Spinal cord (tissue), 10 donors: Measurements from ENCODE around the gene ARSG. TPM values are rescaled to one million over a fixed set of nuclear protein-coding genes. Genes with fewer than 3 reads are reported as not detected.
"Not testable (repeated sequence)": the region's sequence is repeated elsewhere in the genome, so short reads cannot be mapped to it uniquely, and the experiment has no call there.

ENCODE experiments used
- DNase-seq, 6 donors: peaks; one replicate each; pipeline versions ENCODE4 v3.0.0 to v3.0.0-alpha.2; 2013 to 2015; ENCODE audit warnings: low spot score in 6 of 6, low read depth in 4 of 6
- H3K27ac ChIP-seq: one replicate; pipeline ENCODE4 v1.5.1; 2013; ENCODE audit warnings: low read depth, low read length, control low read depth
- H3K27me3 ChIP-seq: one replicate; pipeline ENCODE4 v1.6.1; 2013; ENCODE audit warnings: low read length; ENCODE audit not compliant: control insufficient read depth, insufficient read depth
- H3K36me3 ChIP-seq: one replicate; pipeline ENCODE4 v1.6.1; 2013; ENCODE audit warnings: low read length; ENCODE audit not compliant: control insufficient read depth, insufficient read depth
- H3K4me1 ChIP-seq: one replicate; pipeline ENCODE4 v1.6.1; 2013; ENCODE audit warnings: low read length; ENCODE audit not compliant: control insufficient read depth, insufficient read depth
- H3K4me3 ChIP-seq: one replicate; pipeline ENCODE4 v1.5.1; 2013; ENCODE audit warnings: low read depth, low read length, control low read depth
- H3K9me3 ChIP-seq: one replicate; pipeline ENCODE4 v1.6.1; 2013; ENCODE audit warnings: low read length; ENCODE audit not compliant: control insufficient read depth, insufficient read depth
- WGBS: methylation state at CpG from one replicate; pipeline ENCODE4 v1.1.5; 2013; ENCODE audit warnings: missing lambda C conversion rate; ENCODE audit not compliant: insufficient coverage; 5-methylcytosine and 5-hydroxymethylcytosine counted together
- polyA plus RNA-seq, 2 donors: library from polyadenylated mRNA; unstranded; fragments of 120-200 nt; gene quantifications; one replicate each; pipeline ENCODE4 v1.2.1, GENCODE V29; 2013; ENCODE audit not compliant: insufficient read length in 2 of 2
- total RNA-seq, 2 donors: library from RNA; depleted of rRNA in 1 of 2; stranded (reverse); fragments of 120-200 nt in 1 of 2; fragments of >200 nt in 1 of 2; gene quantifications; one replicate each; pipeline versions ENCODE4 v1.2.3 to v1.2.4, GENCODE V29; 2013 to 2014
- donor health status: healthy.

ARSG gene
- total and polyA plus RNA-seq, 4 donors: 8.2 to 18.8 (median 9.9) TPM

GRCh38 chr17:68322630-68323029 lies 31.3 kb downstream of the ARSG start:
- H3K36me3 ChIP-seq: no peaks in the 10 kb centered on the region
- no peak for DNase-seq
- no peak overlapping the region for H3K27ac ChIP-seq
- no peak overlapping the region for H3K4me3 ChIP-seq
- WGBS: 96% methylated on average over 3 of the region's 3 CpGs
- no peaks in the 10 kb centered on the region for H3K9me3 ChIP-seq
- no peaks in the 10 kb centered on the region for H3K4me1 ChIP-seq
- H3K27me3 ChIP-seq: no peaks in the 10 kb centered on the region

DNA sequence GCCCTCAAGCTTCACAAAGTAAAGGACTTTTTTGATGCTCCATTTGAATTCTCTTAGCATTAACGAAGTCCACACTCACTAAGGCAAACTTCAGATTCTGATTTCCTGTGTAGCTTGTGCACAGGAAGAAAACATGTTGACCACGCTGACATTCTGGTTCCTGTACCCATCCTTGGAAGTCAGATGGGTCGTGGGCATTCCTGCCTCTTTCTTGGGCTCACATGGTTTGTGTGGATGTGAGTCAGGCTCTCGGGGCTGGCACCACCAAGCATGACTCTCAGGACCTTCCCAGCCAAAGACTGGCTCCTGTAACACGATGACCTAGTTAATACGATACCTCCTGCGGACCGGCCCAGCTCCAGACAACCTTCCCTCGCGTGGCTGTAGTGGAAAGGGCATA lies 32.8 kb downstream of the ARSG start:
- Histone ChIP-seq H3K4me1 (no peaks in the 10 kb centered on the region), H3K9me3 (no peaks in the 10 kb centered on the region), H3K27me3 (no peaks in the 10 kb centered on the region), H3K27ac (no peak overlapping the region), H3K36me3 (no peaks in the 10 kb centered on the region), H3K4me3 (no peak overlapping the region)
- no peak for DNase-seq
- WGBS: 79% methylated on average over 5 of the region's 10 CpGs

GRCh38 chr17:68324654-68325336 lies 33.5 kb downstream of the ARSG start:
- Histone ChIP-seq H3K27me3 (no peaks in the 10 kb centered on the region), H3K9me3 (no peaks in the 10 kb centered on the region), H3K4me1 (no peaks in the 10 kb centered on the region), H3K4me3 (no peak overlapping the region), H3K27ac (no peak overlapping the region), H3K36me3 (no peaks in the 10 kb centered on the region)
- 95% methylated on average over 5 of the region's 8 CpGs for WGBS
- DNase-seq: no peak

DNA sequence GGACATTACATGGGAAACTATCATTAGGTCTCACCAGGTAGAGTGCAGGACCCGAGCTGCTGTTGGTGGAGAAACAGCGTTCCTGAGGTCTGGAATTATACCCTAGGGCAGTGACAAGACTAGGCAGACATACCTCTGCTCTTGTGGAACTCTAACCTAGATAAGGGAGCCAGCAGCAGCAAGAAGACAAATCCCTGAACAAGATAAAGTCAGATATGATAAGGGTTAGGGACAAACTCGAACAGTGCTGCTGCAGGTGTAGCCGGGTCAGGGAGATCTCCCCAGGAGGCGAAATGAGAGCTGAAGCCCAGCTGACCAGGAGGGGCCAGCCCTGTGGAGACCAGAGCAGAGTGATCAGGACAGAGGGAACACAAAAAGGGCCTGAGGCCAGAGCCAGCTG lies 34.7 kb downstream of the ARSG start:
- no peaks in the 10 kb centered on the region for H3K36me3 ChIP-seq
- no peak for DNase-seq
- H3K9me3 ChIP-seq: no peaks in the 10 kb centered on the region
- no peak overlapping the region for H3K27ac ChIP-seq
- no peaks in the 10 kb centered on the region for H3K4me1 ChIP-seq
- H3K27me3 ChIP-seq: no peaks in the 10 kb centered on the region
- no peak overlapping the region for H3K4me3 ChIP-seq
- WGBS: 88% methylated on average over 5 of the region's 5 CpGs

DNA sequence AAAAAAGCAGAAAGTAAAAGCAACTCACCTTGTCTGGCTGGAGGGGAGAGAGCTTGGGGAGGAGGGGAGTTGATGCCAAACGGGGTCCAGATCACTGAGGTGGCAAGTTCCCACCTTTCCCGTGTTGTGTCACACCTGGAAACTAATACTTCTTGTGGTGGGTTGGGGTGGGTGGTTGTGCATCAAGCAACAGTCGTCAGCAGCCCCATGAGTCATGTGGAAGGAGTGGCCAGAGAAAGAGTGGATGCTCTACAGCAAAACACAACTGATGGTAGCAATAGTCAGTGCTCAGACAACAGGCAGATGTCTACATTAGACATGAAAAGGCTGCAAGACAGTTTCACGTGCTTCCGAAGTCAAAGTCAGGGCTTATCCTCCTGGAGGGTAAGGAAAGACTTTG lies 35.4 kb downstream of the ARSG start:
- Histone ChIP-seq H3K27me3 (no peaks in the 10 kb centered on the region), H3K4me1 (no peaks in the 10 kb centered on the region), H3K27ac (no peak overlapping the region), H3K9me3 (no peaks in the 10 kb centered on the region), H3K36me3 (no peaks in the 10 kb centered on the region), H3K4me3 (no peak overlapping the region)
- no peak for DNase-seq
- 98% methylated on average over 5 of the region's 5 CpGs for WGBS

- no peak overlapping the region for H3K27ac ChIP-seq
- H3K9me3 ChIP-seq: no peaks in the 10 kb centered on the region
- no peaks in the 10 kb centered on the region for H3K36me3 ChIP-seq
- WGBS: 97% methylated on average over 6 of the region's 8 CpGs
- no peaks in the 10 kb centered on the region for H3K4me1 ChIP-seq
- no peaks in the 10 kb centered on the region for H3K27me3 ChIP-seq
- DNase-seq: no peak
- no peak overlapping the region for H3K4me3 ChIP-seq
Observed at GRCh38 chr17:68327823-68328557, 36.7 kb downstream of the ARSG start.

GRCh38 chr17:68328676-68329075 lies 37.4 kb downstream of the ARSG start:
- DNase-seq: no peak
- no peaks in the 10 kb centered on the region for H3K4me1 ChIP-seq
- H3K27me3 ChIP-seq: no peaks in the 10 kb centered on the region
- H3K9me3 ChIP-seq: no peaks in the 10 kb centered on the region
- WGBS: 58% methylated on average over 4 of the region's 4 CpGs
- no peak overlapping the region for H3K4me3 ChIP-seq
- no peak overlapping the region for H3K27ac ChIP-seq
- H3K36me3 ChIP-seq: no peaks in the 10 kb centered on the region

- Histone ChIP-seq H3K27ac (no peak overlapping the region), H3K4me1 (no peaks in the 10 kb centered on the region), H3K36me3 (no peaks in the 10 kb centered on the region), H3K4me3 (no peak overlapping the region), H3K9me3 (no peaks in the 10 kb centered on the region), H3K27me3 (no peaks in the 10 kb centered on the region)
- 89% methylated on average over 7 of the region's 7 CpGs for WGBS
- DNase-seq: no peak
Observed at GRCh38 chr17:68329331-68329730, 38.0 kb downstream of the ARSG start.

DNA sequence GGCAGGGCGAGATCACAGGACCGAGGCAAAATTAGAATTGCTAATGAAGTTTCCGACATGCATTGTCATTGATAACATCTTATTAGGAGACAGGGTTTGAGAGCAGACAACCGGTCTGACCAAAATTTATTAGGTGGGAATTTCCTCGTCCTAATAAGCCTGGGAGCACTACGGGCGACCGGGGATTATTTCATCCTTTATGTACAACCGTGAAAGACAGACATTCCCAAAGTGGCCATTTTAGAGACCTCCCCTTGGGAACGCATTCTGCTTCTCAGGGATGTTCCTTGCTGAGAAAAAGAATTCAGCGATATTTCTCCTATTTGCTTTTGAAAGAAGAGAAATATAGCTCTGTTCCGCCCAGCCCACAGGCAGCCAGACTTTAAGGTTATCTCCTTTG lies 40.6 kb downstream of the ARSG start:
- WGBS: 68% methylated on average over 7 of the region's 12 CpGs
- H3K27ac ChIP-seq, H3K36me3 ChIP-seq, H3K4me1 ChIP-seq, H3K27me3 ChIP-seq, H3K4me3 ChIP-seq, H3K9me3 ChIP-seq, DNase-seq: not testable (repeated sequence)

GRCh38 chr17:68334393-68334792 lies 43.1 kb downstream of the ARSG start:
- WGBS: 97% methylated on average over 7 of the region's 9 CpGs
- H3K4me3 ChIP-seq: no peak overlapping the region
- H3K27ac ChIP-seq: no peak overlapping the region
- no peaks in the 10 kb centered on the region for H3K27me3 ChIP-seq
- DNase-seq: no peak
- no peaks in the 10 kb centered on the region for H3K36me3 ChIP-seq
- H3K9me3 ChIP-seq: no peaks in the 10 kb centered on the region
- H3K4me1 ChIP-seq: no peaks in the 10 kb centered on the region
